SIG-M5 (cell line): ENCODE results near the gene ANKRD30BL.
"Not testable (repeated sequence)": the region's sequence is repeated elsewhere in the genome, so short reads cannot be mapped to it uniquely, and the experiment has no call there.

ENCODE experiments used
- DNase-seq: peaks from one replicate; lab custom pipeline; 2025; lab: John Stamatoyannopoulos, UW

The ANKRD30BL gene, protein sequence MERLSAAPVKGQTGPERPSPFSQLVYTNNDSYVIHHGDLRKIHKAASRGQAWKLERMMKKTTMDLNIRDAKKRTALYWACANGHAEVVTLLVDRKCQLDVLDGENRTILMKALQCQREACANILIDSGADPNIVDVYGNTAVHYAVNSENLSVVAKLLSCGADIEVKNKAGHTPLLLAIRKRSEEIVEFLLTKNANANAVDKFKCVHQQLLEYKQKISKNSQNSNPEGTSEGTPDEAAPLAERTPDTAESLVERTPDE

GRCh38 chr2:132161161-132162124, at the start of gene ANKRD30BL:
Gene ANKRD30BL, minus strand, starts transcription at chr2:132161952. Its CDS starts 247 bp downstream, at chr2:132161705.
- not testable (repeated sequence) for DNase-seq

DNA sequence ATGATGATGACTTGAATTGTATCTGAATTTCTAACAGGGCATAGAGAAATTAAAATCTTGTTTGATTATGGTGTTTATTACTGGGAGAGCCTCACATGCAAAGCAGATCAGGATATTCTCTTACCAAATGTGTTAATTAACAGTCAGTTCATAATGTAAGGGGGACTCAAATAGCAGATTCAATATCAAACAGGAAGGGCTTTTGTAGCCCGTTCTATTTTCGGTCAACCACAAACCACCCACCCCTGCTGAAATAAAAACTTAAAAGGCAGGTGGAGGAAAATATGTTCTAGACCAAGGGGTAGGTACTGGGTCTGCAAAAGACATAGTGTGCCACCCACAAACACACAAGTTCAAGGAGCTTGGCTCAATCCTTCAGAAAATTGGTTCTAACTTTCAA, 41.1 kb upstream of the ANKRD30BL start:
- not testable (repeated sequence) for DNase-seq

DNA sequence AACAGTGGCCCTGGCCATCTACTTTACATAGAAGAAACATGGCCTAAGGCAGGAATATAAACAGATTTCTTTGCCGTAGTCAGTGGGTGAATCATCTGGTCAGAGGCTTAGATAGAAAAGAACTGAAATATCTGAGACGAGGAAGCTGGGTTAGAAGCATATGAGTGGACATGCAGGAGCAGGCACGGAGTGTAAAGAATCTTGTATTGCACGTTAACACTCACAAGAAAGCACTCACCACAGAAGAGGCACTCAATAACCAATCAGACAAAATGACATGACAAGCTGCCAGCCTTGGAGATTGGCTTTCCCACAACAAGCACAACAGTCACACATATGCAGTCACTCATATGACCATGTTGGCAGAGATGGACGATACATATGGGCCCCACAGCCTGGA, 31.1 kb upstream of the ANKRD30BL start:
- not testable (repeated sequence) for DNase-seq

DNA sequence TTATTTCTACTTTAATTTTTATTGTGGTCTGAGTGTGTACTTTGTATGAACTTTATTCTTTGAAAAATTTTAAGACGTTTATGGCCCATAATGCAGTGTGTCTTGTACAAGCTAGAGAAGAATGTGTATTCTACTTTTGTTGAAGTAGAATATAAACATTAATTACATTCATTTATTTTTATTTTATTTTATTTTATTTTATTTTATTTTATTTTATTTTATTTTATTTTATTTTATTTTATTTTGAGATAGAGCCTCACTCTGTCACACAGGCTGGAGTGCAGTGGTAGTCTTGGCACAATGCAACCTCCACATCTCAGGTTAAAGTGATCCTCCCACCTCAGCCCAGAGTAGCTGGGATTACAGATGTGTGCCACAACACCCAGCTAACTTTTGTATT, 5.3 kb upstream of the ANKRD30BL start:
- DNase-seq: not testable (repeated sequence)

- not testable (repeated sequence) for DNase-seq
These were observed 441 bp upstream of the ANKRD30BL start for GRCh38 chr2:132162125-132162660.

GRCh38 chr2:132146774-132147173, 15.0 kb downstream of the ANKRD30BL start:
- DNase-seq: not testable (repeated sequence)
